Measurements from ENCODE around the gene SLC43A3.

SLC43A3 gene

GRCh38 chr11:57429946-57430345 is 3.0 kb upstream of the SLC43A3 start:
- DNase-seq: no peak
- Histone ChIP-seq H3K9me3 (ENCODE audit: severe bottlenecking) (no peaks in the 10 kb centered on the region), H3K27ac (no peak overlapping the region), H3K4me3 (ENCODE audit: low read depth, low read length) (no peak overlapping the region), H3K36me3 (no peaks in the 10 kb centered on the region), H3K27me3 (ENCODE audit: insufficient read depth, low read depth, severe bottlenecking) (peaks cover 3% of the 10 kb centered on the region)
- no peak for TF ChIP-seq CTCF (IDR thresholded peaks at IDR 0.05; ENCODE audit: low read depth, low read length)

- DNase-seq: no peak
- H3K4me3 ChIP-seq (ENCODE audit: low read depth, low read length): no peak overlapping the region
- no peak overlapping the region for H3K27ac ChIP-seq
- peaks cover 3% of the 10 kb centered on the region for H3K27me3 ChIP-seq (ENCODE audit: insufficient read depth, low read depth, severe bottlenecking)
- no peaks in the 10 kb centered on the region for H3K36me3 ChIP-seq
- H3K9me3 ChIP-seq (ENCODE audit: severe bottlenecking): no peaks in the 10 kb centered on the region
- TF ChIP-seq CTCF (IDR thresholded peaks at IDR 0.05; ENCODE audit: low read depth, low read length): no peak
These were observed 1.7 kb upstream of the SLC43A3 start for GRCh38 chr11:57428643-57429042.

GRCh38 chr11:57427727-57428082 is 784 bp upstream of the SLC43A3 start:
- no peaks in the 10 kb centered on the region for H3K9me3 ChIP-seq (ENCODE audit: severe bottlenecking)
- H3K36me3 ChIP-seq: no peaks in the 10 kb centered on the region
- no peak overlapping the region for H3K27ac ChIP-seq
- no peak overlapping the region for H3K4me3 ChIP-seq (ENCODE audit: low read depth, low read length)
- DNase-seq: no peak
- no peak for TF ChIP-seq CTCF (IDR thresholded peaks at IDR 0.05; ENCODE audit: low read depth, low read length)
- H3K27me3 ChIP-seq (ENCODE audit: insufficient read depth, low read depth, severe bottlenecking): peaks cover 3% of the 10 kb centered on the region

- Histone ChIP-seq H3K27ac (no peak overlapping the region), H3K27me3 (ENCODE audit: insufficient read depth, low read depth, severe bottlenecking) (peaks cover 5% of the 10 kb centered on the region), H3K9me3 (ENCODE audit: severe bottlenecking) (no peaks in the 10 kb centered on the region), H3K4me3 (ENCODE audit: low read depth, low read length) (no peak overlapping the region), H3K36me3 (no peaks in the 10 kb centered on the region)
- TF ChIP-seq CTCF (IDR thresholded peaks at IDR 0.05; ENCODE audit: low read depth, low read length): no peak
- no peak for DNase-seq
These were observed 437 bp downstream of the SLC43A3 start for GRCh38 chr11:57426439-57426928.

- H3K36me3 ChIP-seq: no peaks in the 10 kb centered on the region
- H3K27ac ChIP-seq: no peak overlapping the region
- no peak overlapping the region for H3K4me3 ChIP-seq (ENCODE audit: low read depth, low read length)
- no peak for TF ChIP-seq CTCF (IDR thresholded peaks at IDR 0.05; ENCODE audit: low read depth, low read length)
- no peak for DNase-seq
- peaks cover 5% of the 10 kb centered on the region for H3K27me3 ChIP-seq (ENCODE audit: insufficient read depth, low read depth, severe bottlenecking)
- H3K9me3 ChIP-seq (ENCODE audit: severe bottlenecking): no peaks in the 10 kb centered on the region
These were observed 1.1 kb downstream of the SLC43A3 start for GRCh38 chr11:57425565-57426438.
